ENCODE measurements around the gene GLO1. TPM values are rescaled to one million over a fixed set of nuclear protein-coding genes. Genes with fewer than 3 reads are reported as not detected.

Gene GLO1
- total RNA-seq, 1 donor from 2014 or later = 149 TPM

DNA sequence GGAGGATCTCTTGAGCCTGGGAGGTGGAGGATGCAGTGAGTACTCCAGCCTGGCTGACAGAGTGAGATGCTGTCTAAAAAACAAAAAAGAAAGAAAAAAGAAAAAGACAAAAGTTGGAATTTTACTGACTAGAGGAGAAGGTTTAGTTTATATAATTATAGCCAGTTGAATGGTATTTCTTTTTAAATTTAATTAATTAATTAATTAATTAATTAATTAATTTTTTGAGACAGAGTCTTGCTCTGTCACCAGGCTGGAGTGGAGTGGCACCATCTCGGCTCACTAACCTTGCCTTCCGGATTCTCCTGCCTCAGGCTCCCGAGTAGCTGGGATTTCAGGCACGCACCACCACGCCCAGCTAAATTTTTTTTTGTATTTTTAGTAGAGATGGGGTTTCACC, 20.8 kb upstream of the GLO1 start:
- TF ChIP-seq, protein P1, sequence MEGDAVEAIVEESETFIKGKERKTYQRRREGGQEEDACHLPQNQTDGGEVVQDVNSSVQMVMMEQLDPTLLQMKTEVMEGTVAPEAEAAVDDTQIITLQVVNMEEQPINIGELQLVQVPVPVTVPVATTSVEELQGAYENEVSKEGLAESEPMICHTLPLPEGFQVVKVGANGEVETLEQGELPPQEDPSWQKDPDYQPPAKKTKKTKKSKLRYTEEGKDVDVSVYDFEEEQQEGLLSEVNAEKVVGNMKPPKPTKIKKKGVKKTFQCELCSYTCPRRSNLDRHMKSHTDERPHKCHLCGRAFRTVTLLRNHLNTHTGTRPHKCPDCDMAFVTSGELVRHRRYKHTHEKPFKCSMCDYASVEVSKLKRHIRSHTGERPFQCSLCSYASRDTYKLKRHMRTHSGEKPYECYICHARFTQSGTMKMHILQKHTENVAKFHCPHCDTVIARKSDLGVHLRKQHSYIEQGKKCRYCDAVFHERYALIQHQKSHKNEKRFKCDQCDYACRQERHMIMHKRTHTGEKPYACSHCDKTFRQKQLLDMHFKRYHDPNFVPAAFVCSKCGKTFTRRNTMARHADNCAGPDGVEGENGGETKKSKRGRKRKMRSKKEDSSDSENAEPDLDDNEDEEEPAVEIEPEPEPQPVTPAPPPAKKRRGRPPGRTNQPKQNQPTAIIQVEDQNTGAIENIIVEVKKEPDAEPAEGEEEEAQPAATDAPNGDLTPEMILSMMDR (conservative IDR thresholded peaks at IDR 0.05) = no peak
- DNase-seq (ENCODE audit: low read depth, low spot score) = no peak
- Mint-ChIP-seq H3K9me3 (no peaks in the 10 kb centered on the region), H3K36me3 (ENCODE audit: low read depth) (no peaks in the 10 kb centered on the region), H3K4me1 (peaks cover 9% of the 10 kb centered on the region), H3K27me3 (ENCODE audit: low read depth) (peaks cover 2% of the 10 kb centered on the region), H3K4me3 (no peak overlapping the region), H3K27ac (ENCODE audit: unreplicated experiment) (no peak overlapping the region)

DNA sequence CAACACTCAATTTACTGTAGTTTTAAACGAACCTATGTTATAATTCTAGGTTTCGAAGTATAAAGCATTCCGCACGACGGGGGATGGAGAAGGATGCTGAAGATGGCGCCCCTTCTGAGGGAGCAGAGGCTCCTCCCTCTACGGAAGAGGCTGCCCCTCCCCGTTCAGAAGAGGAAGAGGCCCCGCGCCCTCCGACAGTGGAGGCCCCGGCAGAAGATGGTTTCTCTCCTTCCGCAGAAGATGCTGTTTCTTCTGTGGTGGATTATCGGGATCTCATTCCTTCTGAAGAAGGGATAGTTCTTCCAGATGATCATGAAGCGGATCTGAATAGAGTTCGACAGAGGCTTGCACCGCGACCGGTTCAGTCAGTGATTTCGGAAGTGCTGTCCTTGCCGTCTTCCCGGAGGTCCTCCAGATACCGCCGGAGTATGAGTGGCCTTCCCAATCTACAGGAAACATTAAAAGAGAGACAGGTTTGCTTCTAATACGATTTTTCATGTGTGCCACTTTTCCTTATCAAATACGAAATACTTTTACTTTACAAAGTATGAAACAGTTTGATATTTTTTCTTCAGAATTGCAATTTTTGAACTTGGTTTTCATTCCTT, 19.9 kb upstream of the GLO1 start:
- H3K4me3 Mint-ChIP-seq = no peak overlapping the region
- TF ChIP-seq, protein P1 (conservative IDR thresholded peaks at IDR 0.05) = no peak
- H3K4me1 Mint-ChIP-seq = peaks cover 9% of the 10 kb centered on the region
- peaks cover 3% of the 10 kb centered on the region for H3K27me3 Mint-ChIP-seq (ENCODE audit: low read depth)
- no peaks in the 10 kb centered on the region for H3K36me3 Mint-ChIP-seq (ENCODE audit: low read depth)
- no peak overlapping the region for H3K27ac Mint-ChIP-seq (ENCODE audit: unreplicated experiment)
- H3K9me3 Mint-ChIP-seq = no peaks in the 10 kb centered on the region
- DNase-seq (ENCODE audit: low read depth, low spot score) = no peak

DNA sequence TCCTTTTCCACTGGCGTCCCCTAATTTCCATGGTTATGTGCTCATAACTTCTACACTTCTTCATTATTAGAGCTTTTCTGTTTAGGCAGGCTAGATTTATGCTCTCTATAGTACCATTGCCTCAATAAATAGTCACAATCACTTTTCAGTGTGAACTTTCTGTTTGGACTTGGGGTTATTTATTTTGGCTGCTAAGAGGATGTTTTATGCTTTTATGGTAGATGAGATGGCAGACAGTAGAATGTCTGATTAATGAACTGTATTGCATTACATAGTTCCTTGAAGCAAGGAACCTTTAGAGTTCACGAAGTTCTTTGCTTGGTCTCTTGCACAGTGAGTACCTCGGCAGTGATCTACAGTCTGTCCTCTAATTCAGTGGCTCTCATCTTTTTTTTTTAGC, 19.1 kb upstream of the GLO1 start:
- Mint-ChIP-seq H3K27me3 (ENCODE audit: low read depth) (peaks cover 3% of the 10 kb centered on the region), H3K36me3 (ENCODE audit: low read depth) (no peaks in the 10 kb centered on the region), H3K4me3 (no peak overlapping the region), H3K9me3 (no peaks in the 10 kb centered on the region), H3K4me1 (peaks cover 9% of the 10 kb centered on the region), H3K27ac (ENCODE audit: unreplicated experiment) (no peak overlapping the region)
- TF ChIP-seq, protein P1 (conservative IDR thresholded peaks at IDR 0.05) = no peak
- DNase-seq (ENCODE audit: low read depth, low spot score) = no peak

DNA sequence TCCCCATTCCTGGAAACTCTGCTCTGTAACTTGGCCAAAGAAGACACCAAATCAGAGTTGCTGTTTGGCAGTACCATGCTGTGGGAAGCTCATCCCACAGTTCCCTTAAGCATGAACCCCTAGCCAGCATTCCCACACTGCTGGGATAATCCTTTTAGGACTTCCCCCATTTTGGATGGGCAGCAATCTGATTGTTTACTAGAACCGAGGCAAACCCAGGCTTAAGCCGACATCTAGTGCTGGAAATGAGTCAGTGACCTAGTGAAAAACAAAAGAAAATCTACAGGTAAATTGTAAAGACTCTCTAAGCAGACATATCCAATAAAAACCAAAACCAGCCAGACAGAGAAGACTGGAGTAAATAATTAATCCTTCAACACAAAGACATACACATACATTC, 17.4 kb upstream of the GLO1 start:
- H3K4me1 Mint-ChIP-seq = peaks cover 2% of the 10 kb centered on the region
- H3K9me3 Mint-ChIP-seq = no peaks in the 10 kb centered on the region
- H3K27me3 Mint-ChIP-seq (ENCODE audit: low read depth) = peaks cover 3% of the 10 kb centered on the region
- H3K36me3 Mint-ChIP-seq (ENCODE audit: low read depth) = no peaks in the 10 kb centered on the region
- H3K4me3 Mint-ChIP-seq = no peak overlapping the region
- no peak for DNase-seq (ENCODE audit: low read depth, low spot score)
- H3K27ac Mint-ChIP-seq (ENCODE audit: unreplicated experiment) = no peak overlapping the region
- TF ChIP-seq, protein P1 (conservative IDR thresholded peaks at IDR 0.05) = peak; percentile 22

DNA sequence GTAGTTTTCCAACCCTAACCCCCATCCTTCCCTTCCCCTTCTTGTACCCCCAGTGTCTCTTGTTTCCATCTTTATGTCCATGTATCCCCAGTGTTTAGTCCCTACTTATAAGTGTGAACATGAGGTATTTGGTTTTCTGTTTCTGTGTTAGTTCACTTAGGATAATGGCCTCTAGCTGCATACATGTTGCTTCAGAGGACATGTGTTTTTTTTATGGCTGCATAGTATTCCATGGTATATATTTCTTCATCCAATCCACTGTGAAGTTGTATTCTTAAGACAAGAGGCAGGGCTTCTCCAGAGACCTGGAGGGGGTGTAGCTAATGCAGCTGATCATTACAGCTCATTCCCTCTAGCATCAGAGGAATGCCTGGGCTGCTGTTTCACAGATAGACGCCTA, 16.4 kb upstream of the GLO1 start:
- H3K36me3 Mint-ChIP-seq (ENCODE audit: low read depth) = no peaks in the 10 kb centered on the region
- no peak overlapping the region for H3K27ac Mint-ChIP-seq (ENCODE audit: unreplicated experiment)
- H3K27me3 Mint-ChIP-seq (ENCODE audit: low read depth) = peaks cover 3% of the 10 kb centered on the region
- no peaks in the 10 kb centered on the region for H3K4me1 Mint-ChIP-seq
- no peaks in the 10 kb centered on the region for H3K9me3 Mint-ChIP-seq
- H3K4me3 Mint-ChIP-seq = no peak overlapping the region
- TF ChIP-seq, protein P1 (conservative IDR thresholded peaks at IDR 0.05) = no peak
- DNase-seq (ENCODE audit: low read depth, low spot score) = no peak
